ENCODE data around the gene ECPAS.

GRCh38 chr9:111330124-111330523, 154.1 kb downstream of the ECPAS start, which contains the start of gene OR2K2:
- no peak for TF ChIP-seq EZH2 (IDR thresholded peaks at IDR 0.05; ENCODE audit: insufficient read depth, low read length)
- no peak for TF ChIP-seq CTCF (IDR thresholded peaks at IDR 0.05; ENCODE audit: insufficient read depth, low read depth, low read length)

Measured in astrocyte (in vitro differentiated cells and primary cell).